Ascending aorta (tissue), 2 donors: ENCODE data around the gene SLC25A12. TPM values are rescaled to one million over a fixed set of nuclear protein-coding genes. Genes with fewer than 3 reads are reported as not detected.
A peak's percentile ranks its signal among the peaks of the same experiment; 100 is the strongest.

Experiments used
- DNase-seq, 2 donors: peaks; one replicate each; pipeline ENCODE4 v3.0.0-alpha.2; 2019; ENCODE audit warnings: low spot score in 2 of 2
- H3K27ac ChIP-seq, 2 donors: fragments of 200-600 bp; sonication (generic); one replicate each; pipeline ENCODE4 v1.5.1; 2016 to 2017; ENCODE audit warnings: mild to moderate bottlenecking in 1 of 2
- H3K27me3 ChIP-seq: fragments of 200-600 bp; sonication (generic); one replicate; pipeline ENCODE4 v1.5.1; 2017
- H3K36me3 ChIP-seq, 2 donors: fragments of 200-600 bp; sonication (generic); one replicate each; pipeline ENCODE4 v1.5.1; 2016
- H3K4me1 ChIP-seq, 2 donors: fragments of 200-600 bp; sonication (generic); one replicate each; pipeline ENCODE4 v1.5.1; 2016 to 2017; ENCODE audit warnings: mild to moderate bottlenecking in 1 of 2
- H3K4me3 ChIP-seq, 2 donors: fragments of 200-600 bp; sonication (generic); one replicate each; pipeline ENCODE4 v1.5.1; 2016 to 2017; ENCODE audit warnings: mild to moderate bottlenecking in 1 of 2
- H3K9me3 ChIP-seq, 2 donors: fragments of 200-600 bp; sonication (generic); one replicate each; pipeline ENCODE4 v1.5.1; 2016
- intact Hi-C: fragments of 100-400 bp; cut with DNase I; formaldehyde crosslinking; loops from one replicate; pipeline ENCODE4 v1.15.1; 2023
- total RNA-seq: library from RNA; depleted of rRNA; stranded (reverse); fragments of >200 nt; gene quantifications from one replicate; pipeline ENCODE4 v1.1.0, GENCODE V29; 2016
- TF ChIP-seq, protein P1 (sequence below), 3 experiments: fragments of 200-600 bp in 2 of 3; fragments of 450-650 bp in 1 of 3; sonication (generic) in 2 of 3; IDR thresholded peaks; one replicate each; pipeline ENCODE4 v1.5.1; 2016 to 2019; ENCODE audit warnings: antibody characterized with exemption in 3 of 3, mild to moderate bottlenecking in 1 of 3, moderate library complexity in 1 of 3

The SLC25A12 gene, protein sequence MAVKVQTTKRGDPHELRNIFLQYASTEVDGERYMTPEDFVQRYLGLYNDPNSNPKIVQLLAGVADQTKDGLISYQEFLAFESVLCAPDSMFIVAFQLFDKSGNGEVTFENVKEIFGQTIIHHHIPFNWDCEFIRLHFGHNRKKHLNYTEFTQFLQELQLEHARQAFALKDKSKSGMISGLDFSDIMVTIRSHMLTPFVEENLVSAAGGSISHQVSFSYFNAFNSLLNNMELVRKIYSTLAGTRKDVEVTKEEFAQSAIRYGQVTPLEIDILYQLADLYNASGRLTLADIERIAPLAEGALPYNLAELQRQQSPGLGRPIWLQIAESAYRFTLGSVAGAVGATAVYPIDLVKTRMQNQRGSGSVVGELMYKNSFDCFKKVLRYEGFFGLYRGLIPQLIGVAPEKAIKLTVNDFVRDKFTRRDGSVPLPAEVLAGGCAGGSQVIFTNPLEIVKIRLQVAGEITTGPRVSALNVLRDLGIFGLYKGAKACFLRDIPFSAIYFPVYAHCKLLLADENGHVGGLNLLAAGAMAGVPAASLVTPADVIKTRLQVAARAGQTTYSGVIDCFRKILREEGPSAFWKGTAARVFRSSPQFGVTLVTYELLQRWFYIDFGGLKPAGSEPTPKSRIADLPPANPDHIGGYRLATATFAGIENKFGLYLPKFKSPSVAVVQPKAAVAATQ
- 11.9 TPM for total RNA-seq

DNA sequence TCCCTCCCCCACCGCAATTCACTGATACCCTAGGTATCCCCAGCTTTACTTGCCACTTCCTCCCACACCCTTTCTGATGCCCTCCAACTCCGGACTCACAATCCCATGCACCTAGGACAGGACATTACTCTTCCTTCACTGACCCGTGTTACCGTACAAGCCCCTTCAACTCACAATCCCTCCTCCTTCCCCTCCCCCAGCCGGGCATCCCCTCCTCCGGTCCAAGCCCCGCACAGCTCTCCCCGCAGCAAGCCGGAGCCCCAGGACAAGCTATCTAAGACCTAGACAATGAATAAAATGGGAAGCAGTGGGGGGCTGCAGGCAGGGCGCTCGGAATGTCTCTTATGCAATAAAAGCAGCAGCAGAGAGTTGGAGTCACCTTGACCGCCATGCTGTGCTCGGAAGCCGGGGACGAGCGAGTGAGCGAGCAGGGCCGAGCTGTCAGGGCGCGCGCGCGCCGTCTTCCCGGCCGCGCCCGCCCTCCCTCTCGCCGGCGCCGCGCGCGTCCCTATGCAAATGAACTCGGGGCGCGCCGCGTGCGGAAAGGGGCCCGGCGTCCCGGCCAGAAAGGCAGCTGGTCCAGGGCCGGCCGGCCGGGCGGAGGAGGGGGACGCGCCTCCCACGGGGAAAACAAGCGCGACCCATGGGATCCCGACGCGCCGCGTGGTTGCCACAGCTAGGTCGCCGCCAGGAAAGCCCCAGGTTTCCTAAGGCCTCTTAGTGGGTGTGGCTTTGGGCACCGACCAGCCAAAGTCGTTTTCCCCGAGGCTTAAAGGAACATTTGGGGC lies at the start of gene SLC25A12:
Gene SLC25A12, minus strand, starts transcription at position 421 of the 788 bp plus-strand sequence. Its CDS starts 30 bp downstream, at position 391.
- intact Hi-C loops: loop anchor here (1.0 to 10.0 kb wide), 3 partner anchors 28 to 661 kb away; partner anchors contain the start of genes DYNC1I2, HAT1 and PDK1
- peak within 1 kb of the TSS; percentile 66 to 87 for H3K27ac ChIP-seq
- H3K4me3 ChIP-seq: peak within 1 kb of the TSS; percentile 95 to 98
- TF ChIP-seq, protein P1, sequence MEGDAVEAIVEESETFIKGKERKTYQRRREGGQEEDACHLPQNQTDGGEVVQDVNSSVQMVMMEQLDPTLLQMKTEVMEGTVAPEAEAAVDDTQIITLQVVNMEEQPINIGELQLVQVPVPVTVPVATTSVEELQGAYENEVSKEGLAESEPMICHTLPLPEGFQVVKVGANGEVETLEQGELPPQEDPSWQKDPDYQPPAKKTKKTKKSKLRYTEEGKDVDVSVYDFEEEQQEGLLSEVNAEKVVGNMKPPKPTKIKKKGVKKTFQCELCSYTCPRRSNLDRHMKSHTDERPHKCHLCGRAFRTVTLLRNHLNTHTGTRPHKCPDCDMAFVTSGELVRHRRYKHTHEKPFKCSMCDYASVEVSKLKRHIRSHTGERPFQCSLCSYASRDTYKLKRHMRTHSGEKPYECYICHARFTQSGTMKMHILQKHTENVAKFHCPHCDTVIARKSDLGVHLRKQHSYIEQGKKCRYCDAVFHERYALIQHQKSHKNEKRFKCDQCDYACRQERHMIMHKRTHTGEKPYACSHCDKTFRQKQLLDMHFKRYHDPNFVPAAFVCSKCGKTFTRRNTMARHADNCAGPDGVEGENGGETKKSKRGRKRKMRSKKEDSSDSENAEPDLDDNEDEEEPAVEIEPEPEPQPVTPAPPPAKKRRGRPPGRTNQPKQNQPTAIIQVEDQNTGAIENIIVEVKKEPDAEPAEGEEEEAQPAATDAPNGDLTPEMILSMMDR (IDR thresholded peaks at IDR 0.05): no peak
- no peaks in the 10 kb centered on the region for H3K27me3 ChIP-seq
- H3K36me3 ChIP-seq: peaks cover 0 to 5% of the 10 kb centered on the region in 2 donors
- peak; percentile 12 to 85 for DNase-seq
- peaks cover 0 to 15% of the 10 kb centered on the region in 2 donors for H3K4me1 ChIP-seq
- H3K9me3 ChIP-seq: no peaks in the 10 kb centered on the region

DNA sequence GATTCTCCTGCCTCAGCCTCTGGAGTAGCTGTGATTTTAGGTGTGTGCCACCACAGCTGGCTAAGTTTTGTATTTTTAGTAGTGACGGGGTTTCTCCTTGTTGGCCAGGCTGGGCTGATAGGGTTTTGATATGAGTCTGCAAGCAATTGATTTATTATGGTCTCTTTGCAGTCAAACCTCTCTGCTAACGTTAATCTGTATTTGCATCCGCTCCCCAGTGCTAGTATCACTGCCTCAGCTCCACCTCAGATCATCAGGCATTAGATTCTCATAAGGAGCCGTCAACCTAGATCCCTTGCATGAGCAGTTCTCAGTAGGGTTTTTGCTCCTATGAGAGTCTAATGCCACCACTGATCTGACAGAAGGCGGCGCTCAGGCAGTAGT lies 47.3 kb upstream of the SLC25A12 start:
- Histone ChIP-seq H3K9me3 (no peaks in the 10 kb centered on the region), H3K36me3 (no peaks in the 10 kb centered on the region), H3K27ac (no peak overlapping the region), H3K4me3 (no peak overlapping the region), H3K27me3 (no peaks in the 10 kb centered on the region), H3K4me1 (no peaks in the 10 kb centered on the region)
- intact Hi-C loops: no loop called here
- TF ChIP-seq, protein P1 (IDR thresholded peaks at IDR 0.05): no peak
- no peak for DNase-seq

DNA sequence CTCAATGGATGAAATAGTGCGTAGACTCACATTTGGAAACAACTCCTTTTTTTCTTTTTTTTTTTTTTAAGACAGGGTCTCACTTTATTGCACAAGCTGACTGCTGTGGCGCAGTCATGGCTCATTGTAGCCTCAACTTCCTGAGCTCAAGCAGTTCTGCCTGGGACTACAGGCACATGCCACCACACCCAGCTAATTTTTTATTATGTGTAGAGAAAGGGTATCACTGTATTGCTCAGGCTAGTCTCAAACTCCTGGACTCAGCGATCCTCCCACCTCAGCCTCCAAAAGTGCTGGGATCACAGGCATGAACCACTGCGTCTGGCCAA lies 45.7 kb upstream of the SLC25A12 start:
- H3K4me3 ChIP-seq: no peak overlapping the region
- TF ChIP-seq, protein P1 (IDR thresholded peaks at IDR 0.05): no peak
- no peaks in the 10 kb centered on the region for H3K36me3 ChIP-seq
- intact Hi-C loops: no loop called here
- H3K4me1 ChIP-seq: no peaks in the 10 kb centered on the region
- H3K27ac ChIP-seq: no peak overlapping the region
- DNase-seq: no peak
- H3K9me3 ChIP-seq: no peaks in the 10 kb centered on the region
- no peaks in the 10 kb centered on the region for H3K27me3 ChIP-seq

DNA sequence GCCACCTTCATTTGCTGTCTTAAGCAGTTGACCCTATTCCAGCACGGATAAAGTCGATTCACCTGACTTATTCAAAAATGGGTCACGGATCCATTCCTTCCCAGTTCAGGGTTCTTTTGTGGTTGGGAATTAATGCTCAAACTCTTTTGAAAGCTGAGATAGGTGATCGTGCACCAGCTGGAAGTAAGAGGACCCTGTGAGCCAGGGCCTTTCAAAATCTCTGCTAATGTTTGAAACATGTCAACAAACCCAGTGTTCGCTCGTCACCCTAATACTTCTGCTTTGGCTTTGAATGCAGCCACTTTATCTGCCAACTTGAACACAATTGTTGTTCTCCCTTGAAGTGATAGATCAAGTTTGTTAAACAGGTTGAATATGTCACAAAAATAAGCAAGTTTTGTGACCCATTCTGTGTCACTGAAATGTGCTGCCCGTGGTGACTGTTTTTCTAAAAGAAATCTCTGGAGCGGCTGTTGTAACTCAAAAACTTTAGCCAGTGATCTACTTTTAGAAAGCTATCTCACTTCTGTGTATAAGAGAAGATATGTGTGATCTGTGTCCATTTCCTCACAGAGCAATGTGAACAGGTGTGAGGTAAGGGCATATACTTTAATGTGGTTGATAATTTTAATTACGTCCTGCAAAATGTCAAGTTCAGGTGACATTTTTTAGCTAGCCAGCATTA lies 45.2 kb upstream of the SLC25A12 start:
- H3K27ac ChIP-seq: no peak overlapping the region
- intact Hi-C loops: no loop called here
- TF ChIP-seq, protein P1 (IDR thresholded peaks at IDR 0.05): no peak
- no peaks in the 10 kb centered on the region for H3K9me3 ChIP-seq
- H3K4me1 ChIP-seq: no peaks in the 10 kb centered on the region
- H3K4me3 ChIP-seq: no peak overlapping the region
- no peaks in the 10 kb centered on the region for H3K36me3 ChIP-seq
- no peak for DNase-seq
- H3K27me3 ChIP-seq: no peaks in the 10 kb centered on the region

DNA sequence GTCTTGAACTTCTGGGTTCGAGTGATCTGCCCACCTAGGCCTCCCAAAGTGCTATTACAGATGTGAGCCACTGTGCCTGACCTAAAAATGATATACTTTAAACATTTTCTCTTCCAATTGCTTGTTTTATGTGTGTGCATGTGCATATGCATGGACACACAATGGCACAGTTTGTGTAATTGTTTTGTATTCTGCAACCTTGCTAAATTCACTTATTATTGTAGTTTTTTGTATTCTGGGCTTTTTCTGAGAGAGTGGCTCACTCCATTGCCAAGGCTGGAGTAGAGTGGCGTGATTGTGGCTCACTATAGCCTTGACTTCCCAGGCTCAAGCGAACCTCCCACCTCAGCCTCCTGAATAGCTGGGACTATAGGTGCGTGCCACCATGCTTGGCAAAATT lies 36.3 kb upstream of the SLC25A12 start:
- intact Hi-C loops: no loop called here
- DNase-seq: no peak
- Histone ChIP-seq H3K9me3 (no peaks in the 10 kb centered on the region), H3K27ac (no peak overlapping the region), H3K27me3 (no peaks in the 10 kb centered on the region), H3K36me3 (peaks cover 10 to 15% of the 10 kb centered on the region in 2 donors), H3K4me1 (no peaks in the 10 kb centered on the region), H3K4me3 (no peak overlapping the region)
- TF ChIP-seq, protein P1 (IDR thresholded peaks at IDR 0.05): no peak
